ENCODE data around the gene ARHGAP21. TPM values are rescaled to one million over a fixed set of nuclear protein-coding genes. Genes with fewer than 3 reads are reported as not detected.

ARHGAP21 gene
- total and polyA plus RNA-seq, 2 experiments from 2014 or later = 24.0 to 88.2 TPM

DNA sequence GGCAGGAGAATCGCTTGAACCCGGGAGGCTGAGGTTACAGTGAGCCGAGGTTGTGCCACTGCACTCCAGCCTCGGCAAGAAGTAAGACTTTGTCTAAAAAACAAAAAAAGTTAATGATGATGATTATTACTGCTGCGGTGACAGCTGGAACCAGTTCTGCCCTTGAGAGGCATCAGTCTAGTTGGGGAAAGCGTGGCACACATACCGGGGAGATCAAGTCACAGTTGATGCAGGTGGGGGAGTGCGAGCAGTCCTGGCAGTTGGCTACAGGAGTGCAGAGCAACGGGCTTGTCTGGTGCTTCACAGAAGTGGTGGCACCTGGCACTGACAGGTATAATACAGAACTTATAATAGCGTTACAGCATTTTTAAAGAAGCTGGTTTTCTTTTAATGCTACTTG lies 173.0 kb downstream of the ARHGAP21 start:
- H3K36me3 ChIP-seq = peaks cover 3% of the 10 kb centered on the region

DNA sequence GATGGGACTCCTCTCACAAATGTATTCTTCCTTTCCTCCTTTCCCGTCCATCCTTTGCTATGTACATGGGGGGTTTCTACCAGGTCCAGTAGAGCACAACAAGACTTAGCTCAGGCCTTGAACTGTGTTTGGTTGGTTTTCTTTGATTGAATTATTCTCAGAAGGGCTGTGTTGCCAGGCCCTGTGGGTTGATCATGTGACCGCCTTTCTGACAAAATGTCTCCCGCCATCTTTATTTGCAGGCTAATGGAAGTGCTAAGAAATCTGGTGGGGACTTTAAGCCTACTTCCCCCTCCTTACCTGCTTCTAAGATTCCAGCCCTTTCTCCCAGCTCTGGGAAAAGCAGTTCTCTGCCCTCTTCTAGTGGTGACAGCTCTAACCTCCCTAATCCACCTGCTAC lies 178.1 kb downstream of the ARHGAP21 start:
- DNase-seq (ENCODE audit: low read depth in 1 of 2, low spot score in 1 of 2) = no peak
- Histone ChIP-seq H3K36me3 (peaks cover 3% of the 10 kb centered on the region), H3K4me3 (no peak overlapping the region), H3K4me1 (ENCODE audit: low read depth) (no peaks in the 10 kb centered on the region), H3K27ac (no peak overlapping the region), H3K9me3 (ENCODE audit: low read depth) (no peaks in the 10 kb centered on the region), H3K27me3 (no peaks in the 10 kb centered on the region)
- TF ChIP-seq, protein P1, sequence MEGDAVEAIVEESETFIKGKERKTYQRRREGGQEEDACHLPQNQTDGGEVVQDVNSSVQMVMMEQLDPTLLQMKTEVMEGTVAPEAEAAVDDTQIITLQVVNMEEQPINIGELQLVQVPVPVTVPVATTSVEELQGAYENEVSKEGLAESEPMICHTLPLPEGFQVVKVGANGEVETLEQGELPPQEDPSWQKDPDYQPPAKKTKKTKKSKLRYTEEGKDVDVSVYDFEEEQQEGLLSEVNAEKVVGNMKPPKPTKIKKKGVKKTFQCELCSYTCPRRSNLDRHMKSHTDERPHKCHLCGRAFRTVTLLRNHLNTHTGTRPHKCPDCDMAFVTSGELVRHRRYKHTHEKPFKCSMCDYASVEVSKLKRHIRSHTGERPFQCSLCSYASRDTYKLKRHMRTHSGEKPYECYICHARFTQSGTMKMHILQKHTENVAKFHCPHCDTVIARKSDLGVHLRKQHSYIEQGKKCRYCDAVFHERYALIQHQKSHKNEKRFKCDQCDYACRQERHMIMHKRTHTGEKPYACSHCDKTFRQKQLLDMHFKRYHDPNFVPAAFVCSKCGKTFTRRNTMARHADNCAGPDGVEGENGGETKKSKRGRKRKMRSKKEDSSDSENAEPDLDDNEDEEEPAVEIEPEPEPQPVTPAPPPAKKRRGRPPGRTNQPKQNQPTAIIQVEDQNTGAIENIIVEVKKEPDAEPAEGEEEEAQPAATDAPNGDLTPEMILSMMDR (IDR thresholded peaks at IDR 0.05; ENCODE audit: low read depth, low read length) = no peak

More for the DNA sequence above, 173.0 kb downstream of the ARHGAP21 start:
- Histone ChIP-seq H3K4me1 (ENCODE audit: low read depth) (no peaks in the 10 kb centered on the region), H3K27ac (no peak overlapping the region), H3K4me3 (no peak overlapping the region), H3K27me3 (no peaks in the 10 kb centered on the region), H3K9me3 (ENCODE audit: low read depth) (no peaks in the 10 kb centered on the region)
- TF ChIP-seq, protein P1 (IDR thresholded peaks at IDR 0.05; ENCODE audit: low read depth, low read length) = no peak
- DNase-seq (ENCODE audit: low read depth in 1 of 2, low spot score in 1 of 2) = no peak

- no peak overlapping the region for H3K4me3 ChIP-seq
- TF ChIP-seq, protein P1 (IDR thresholded peaks at IDR 0.05; ENCODE audit: low read depth, low read length) = no peak
- no peaks in the 10 kb centered on the region for H3K27me3 ChIP-seq
- no peaks in the 10 kb centered on the region for H3K4me1 ChIP-seq (ENCODE audit: low read depth)
- H3K27ac ChIP-seq = no peak overlapping the region
- peaks cover 3% of the 10 kb centered on the region for H3K36me3 ChIP-seq
- H3K9me3 ChIP-seq (ENCODE audit: low read depth) = no peaks in the 10 kb centered on the region
- DNase-seq (ENCODE audit: low read depth in 1 of 2, low spot score in 1 of 2) = no peak
Observed at GRCh38 chr10:24544776-24545175, 178.9 kb downstream of the ARHGAP21 start.

GRCh38 chr10:24542314-24543270 lies 181.1 kb downstream of the ARHGAP21 start:
- H3K27ac ChIP-seq = no peak overlapping the region
- no peaks in the 10 kb centered on the region for H3K9me3 ChIP-seq (ENCODE audit: low read depth)
- TF ChIP-seq, protein P1 (IDR thresholded peaks at IDR 0.05; ENCODE audit: low read depth, low read length) = no peak
- peaks cover 8% of the 10 kb centered on the region for H3K36me3 ChIP-seq
- no peak overlapping the region for H3K4me3 ChIP-seq
- DNase-seq (ENCODE audit: low read depth in 1 of 2, low spot score in 1 of 2) = no peak
- no peaks in the 10 kb centered on the region for H3K27me3 ChIP-seq
- H3K4me1 ChIP-seq (ENCODE audit: low read depth) = no peaks in the 10 kb centered on the region

DNA sequence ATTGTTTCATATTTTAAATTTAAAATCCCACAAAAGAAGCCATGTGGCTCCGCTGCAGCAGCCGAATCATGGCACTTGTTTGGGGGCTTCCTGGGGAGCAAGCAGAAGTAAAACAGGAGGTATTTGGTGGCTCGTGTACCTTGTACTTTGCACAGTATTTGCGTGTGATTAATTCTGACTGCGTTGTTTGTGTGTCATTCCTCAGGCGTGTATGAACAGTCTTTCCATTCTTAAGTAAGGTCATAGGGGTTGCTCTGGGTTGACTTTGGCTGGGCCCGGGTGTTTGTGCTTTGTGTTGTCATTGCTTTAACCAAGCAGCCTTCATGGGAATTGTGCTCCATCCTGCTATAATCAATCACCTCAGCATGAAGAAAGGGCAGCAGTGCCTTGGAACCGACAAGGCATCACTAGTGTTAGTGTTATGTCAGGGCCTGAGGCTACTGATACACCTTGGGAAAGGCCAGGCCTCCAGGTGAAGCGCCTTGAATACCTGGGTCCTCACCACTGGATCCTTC lies 182.4 kb downstream of the ARHGAP21 start:
- TF ChIP-seq, protein P1 (IDR thresholded peaks at IDR 0.05; ENCODE audit: low read depth, low read length) = no peak
- no peaks in the 10 kb centered on the region for H3K9me3 ChIP-seq (ENCODE audit: low read depth)
- no peak overlapping the region for H3K4me3 ChIP-seq
- H3K27ac ChIP-seq = no peak overlapping the region
- no peak for DNase-seq (ENCODE audit: low read depth in 1 of 2, low spot score in 1 of 2)
- H3K36me3 ChIP-seq = peaks cover 9% of the 10 kb centered on the region
- H3K27me3 ChIP-seq = no peaks in the 10 kb centered on the region
- no peaks in the 10 kb centered on the region for H3K4me1 ChIP-seq (ENCODE audit: low read depth)
